ENCODE results near the gene KIAA1217.

The KIAA1217 gene, protein sequence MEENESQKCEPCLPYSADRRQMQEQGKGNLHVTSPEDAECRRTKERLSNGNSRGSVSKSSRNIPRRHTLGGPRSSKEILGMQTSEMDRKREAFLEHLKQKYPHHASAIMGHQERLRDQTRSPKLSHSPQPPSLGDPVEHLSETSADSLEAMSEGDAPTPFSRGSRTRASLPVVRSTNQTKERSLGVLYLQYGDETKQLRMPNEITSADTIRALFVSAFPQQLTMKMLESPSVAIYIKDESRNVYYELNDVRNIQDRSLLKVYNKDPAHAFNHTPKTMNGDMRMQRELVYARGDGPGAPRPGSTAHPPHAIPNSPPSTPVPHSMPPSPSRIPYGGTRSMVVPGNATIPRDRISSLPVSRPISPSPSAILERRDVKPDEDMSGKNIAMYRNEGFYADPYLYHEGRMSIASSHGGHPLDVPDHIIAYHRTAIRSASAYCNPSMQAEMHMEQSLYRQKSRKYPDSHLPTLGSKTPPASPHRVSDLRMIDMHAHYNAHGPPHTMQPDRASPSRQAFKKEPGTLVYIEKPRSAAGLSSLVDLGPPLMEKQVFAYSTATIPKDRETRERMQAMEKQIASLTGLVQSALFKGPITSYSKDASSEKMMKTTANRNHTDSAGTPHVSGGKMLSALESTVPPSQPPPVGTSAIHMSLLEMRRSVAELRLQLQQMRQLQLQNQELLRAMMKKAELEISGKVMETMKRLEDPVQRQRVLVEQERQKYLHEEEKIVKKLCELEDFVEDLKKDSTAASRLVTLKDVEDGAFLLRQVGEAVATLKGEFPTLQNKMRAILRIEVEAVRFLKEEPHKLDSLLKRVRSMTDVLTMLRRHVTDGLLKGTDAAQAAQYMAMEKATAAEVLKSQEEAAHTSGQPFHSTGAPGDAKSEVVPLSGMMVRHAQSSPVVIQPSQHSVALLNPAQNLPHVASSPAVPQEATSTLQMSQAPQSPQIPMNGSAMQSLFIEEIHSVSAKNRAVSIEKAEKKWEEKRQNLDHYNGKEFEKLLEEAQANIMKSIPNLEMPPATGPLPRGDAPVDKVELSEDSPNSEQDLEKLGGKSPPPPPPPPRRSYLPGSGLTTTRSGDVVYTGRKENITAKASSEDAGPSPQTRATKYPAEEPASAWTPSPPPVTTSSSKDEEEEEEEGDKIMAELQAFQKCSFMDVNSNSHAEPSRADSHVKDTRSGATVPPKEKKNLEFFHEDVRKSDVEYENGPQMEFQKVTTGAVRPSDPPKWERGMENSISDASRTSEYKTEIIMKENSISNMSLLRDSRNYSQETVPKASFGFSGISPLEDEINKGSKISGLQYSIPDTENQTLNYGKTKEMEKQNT (N-terminal part only)

DNA sequence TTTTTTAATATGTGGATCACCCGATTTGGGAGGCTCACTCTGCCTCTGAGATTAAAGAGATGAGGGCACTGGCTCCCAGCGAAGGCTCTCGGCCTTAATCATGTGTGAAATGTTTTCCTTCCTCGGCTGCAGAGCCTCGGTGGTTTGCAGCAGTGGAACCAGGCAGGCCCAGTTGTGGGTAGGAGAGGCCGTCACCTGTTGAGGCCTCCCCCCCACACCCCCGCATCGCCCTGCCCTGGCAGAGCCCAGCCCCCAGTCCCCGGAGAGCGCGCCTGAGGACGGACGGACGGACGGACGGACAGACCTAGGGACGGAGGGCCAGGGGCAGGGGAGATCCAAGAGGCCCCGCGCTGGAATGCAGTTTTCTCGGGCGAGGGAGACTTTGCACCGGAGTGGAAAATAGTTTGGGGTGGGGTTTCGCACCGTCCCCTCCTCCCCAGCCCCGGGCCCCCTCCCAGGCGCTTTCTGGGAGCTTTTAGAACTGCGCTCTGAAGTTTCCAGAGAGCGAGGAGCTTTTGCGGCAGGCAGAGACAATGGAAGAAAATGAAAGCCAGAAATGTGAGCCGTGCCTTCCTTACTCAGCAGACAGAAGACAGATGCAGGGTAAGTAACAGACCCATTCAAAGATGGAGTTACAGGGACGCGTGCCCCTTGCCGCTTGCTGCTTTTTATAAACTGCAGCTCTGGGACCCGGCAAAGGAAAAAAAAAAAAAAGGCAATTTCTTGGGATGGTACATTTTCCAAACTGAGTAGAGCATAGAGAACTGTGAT is at the start of gene KIAA1217:
Gene KIAA1217, plus strand, starts transcription at position 478 of the 771 bp plus-strand sequence. Its CDS starts 56 bp downstream, at position 534.
- H3K36me3 ChIP-seq (ENCODE audit: insufficient read depth, low read depth, low read length) = no peaks in the 10 kb centered on the region
- peak within 1 kb of the TSS; percentile 77 for H3K4me3 ChIP-seq (ENCODE audit: low read length)
- no peaks in the 10 kb centered on the region; the same call in 1 of the 2 replicates for H3K9me3 ChIP-seq (ENCODE audit: insufficient read depth, low read depth, low read length)
- no peak within 1 kb of the TSS for H3K27ac ChIP-seq (ENCODE audit: low read length)
- H3K4me1 ChIP-seq (ENCODE audit: insufficient read depth, low read length) = peaks cover 34% of the 10 kb centered on the region
- no peaks in the 10 kb centered on the region for H3K27me3 ChIP-seq (ENCODE audit: insufficient read depth, low read length)
- peak within 1 kb of the TSS; percentile 87; the same call in 1 of the 2 replicates for H3K9ac ChIP-seq (ENCODE audit: low read depth, low read length)

GRCh38 chr10:24162206-24162985 is 46.5 kb upstream of the KIAA1217 start:
- Histone ChIP-seq H3K9ac (ENCODE audit: low read depth, low read length) (no peak overlapping the region), H3K9me3 (ENCODE audit: insufficient read depth, low read depth, low read length) (no peaks in the 10 kb centered on the region), H3K4me3 (ENCODE audit: low read length) (no peak overlapping the region), H3K36me3 (ENCODE audit: insufficient read depth, low read depth, low read length) (no peaks in the 10 kb centered on the region), H3K4me1 (ENCODE audit: insufficient read depth, low read length) (no peaks in the 10 kb centered on the region), H3K27me3 (ENCODE audit: insufficient read depth, low read length) (no peaks in the 10 kb centered on the region), H3K27ac (ENCODE audit: low read length) (no peak overlapping the region)

DNA sequence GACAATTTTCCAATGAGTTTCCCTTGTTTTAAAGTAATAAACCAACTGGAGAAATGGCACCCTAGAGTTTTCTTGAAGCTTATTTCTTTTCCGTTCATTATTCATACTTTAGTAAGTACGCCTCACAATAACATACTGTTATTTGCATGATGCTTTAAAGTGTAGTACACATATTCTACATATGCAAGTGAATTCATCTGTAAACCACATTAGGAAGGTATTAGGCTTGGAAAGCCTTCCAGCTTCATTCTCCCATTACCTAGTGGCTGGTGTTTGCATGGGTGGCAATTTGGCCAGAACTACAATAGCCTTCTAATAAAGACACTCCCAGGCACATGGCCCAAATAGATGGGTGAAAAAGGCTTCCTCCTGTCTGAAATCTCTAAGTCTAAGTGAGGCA is 45.5 kb upstream of the KIAA1217 start:
- Histone ChIP-seq H3K27me3 (ENCODE audit: insufficient read depth, low read length) (no peaks in the 10 kb centered on the region), H3K9me3 (ENCODE audit: insufficient read depth, low read depth, low read length) (no peaks in the 10 kb centered on the region), H3K27ac (ENCODE audit: low read length) (no peak overlapping the region), H3K36me3 (ENCODE audit: insufficient read depth, low read depth, low read length) (no peaks in the 10 kb centered on the region), H3K9ac (ENCODE audit: low read depth, low read length) (no peak overlapping the region), H3K4me3 (ENCODE audit: low read length) (no peak overlapping the region), H3K4me1 (ENCODE audit: insufficient read depth, low read length) (no peaks in the 10 kb centered on the region)

DNA sequence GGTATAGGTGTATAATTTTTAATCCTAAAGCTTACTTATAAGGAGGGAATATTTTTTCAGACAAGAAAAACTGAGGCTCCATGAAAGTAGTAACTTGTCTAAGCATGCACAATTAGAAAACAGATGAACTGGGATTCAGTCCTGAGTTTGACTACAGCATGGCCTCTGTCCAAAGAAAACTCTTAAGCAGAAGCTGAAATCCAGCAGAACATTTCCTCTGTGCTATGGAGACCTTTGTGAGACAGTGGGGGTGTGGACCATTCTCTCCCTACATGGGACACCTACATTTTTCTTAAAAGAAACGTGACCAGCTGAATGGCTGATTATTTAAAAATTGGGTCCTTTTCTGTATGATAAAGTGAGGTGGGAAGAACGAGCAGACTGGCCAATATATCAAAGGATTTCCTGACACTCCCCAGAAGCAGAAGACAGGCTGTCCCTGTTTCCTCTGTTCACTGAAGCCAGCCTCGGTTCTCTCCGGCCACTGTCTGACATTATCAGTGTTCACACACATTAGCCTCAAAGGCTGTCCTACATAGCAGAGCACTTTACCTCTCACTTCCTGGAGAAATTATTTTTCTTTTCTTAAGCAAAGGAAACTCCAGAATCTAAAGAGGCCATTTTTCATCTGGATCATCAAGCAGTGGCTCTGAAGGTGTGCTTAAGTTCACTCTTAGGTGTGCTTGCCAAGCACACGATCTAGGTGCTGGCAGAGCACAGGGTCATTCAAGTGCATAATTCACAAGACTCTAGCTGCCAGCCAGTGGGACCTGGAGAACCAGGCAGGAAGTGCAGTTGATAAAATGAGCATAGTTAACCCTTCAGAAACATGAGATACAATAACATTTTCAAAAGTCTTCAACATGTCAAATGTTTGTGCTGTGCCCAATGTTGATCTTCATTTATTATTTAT is 40.4 kb upstream of the KIAA1217 start:
- Histone ChIP-seq H3K9me3 (ENCODE audit: insufficient read depth, low read depth, low read length) (no peaks in the 10 kb centered on the region), H3K27ac (ENCODE audit: low read length) (no peak overlapping the region)

DNA sequence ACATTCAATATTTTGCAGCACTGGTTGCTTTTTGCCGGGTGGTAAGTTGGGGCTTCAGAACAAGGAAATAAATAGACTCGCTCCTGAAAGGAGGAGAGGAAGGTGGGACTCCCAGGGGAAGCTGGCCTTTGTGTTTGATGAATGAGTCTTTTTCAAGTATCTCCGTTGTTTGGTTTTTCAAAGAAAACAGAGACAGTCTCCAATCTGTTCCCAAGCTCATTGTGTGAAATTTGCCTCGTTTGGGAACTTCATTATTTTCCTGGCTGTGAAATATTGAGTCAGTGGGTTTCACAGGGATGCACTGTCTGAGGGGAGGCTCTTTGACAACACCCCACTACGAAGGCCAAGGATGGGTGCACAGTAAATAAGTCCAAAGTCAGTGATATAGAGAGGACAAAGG is 38.7 kb upstream of the KIAA1217 start:
- no peaks in the 10 kb centered on the region for H3K27me3 ChIP-seq (ENCODE audit: insufficient read depth, low read length)
- no peak overlapping the region for H3K9ac ChIP-seq (ENCODE audit: low read depth, low read length)
- H3K27ac ChIP-seq (ENCODE audit: low read length) = no peak overlapping the region
- H3K9me3 ChIP-seq (ENCODE audit: insufficient read depth, low read depth, low read length) = no peaks in the 10 kb centered on the region
- no peaks in the 10 kb centered on the region for H3K36me3 ChIP-seq (ENCODE audit: insufficient read depth, low read depth, low read length)
- H3K4me1 ChIP-seq (ENCODE audit: insufficient read depth, low read length) = no peaks in the 10 kb centered on the region
- H3K4me3 ChIP-seq (ENCODE audit: low read length) = no peak overlapping the region

More for the DNA sequence above, 40.4 kb upstream of the KIAA1217 start:
- H3K4me3 ChIP-seq (ENCODE audit: low read length) = no peak overlapping the region
- no peak overlapping the region for H3K9ac ChIP-seq (ENCODE audit: low read depth, low read length)
- no peaks in the 10 kb centered on the region for H3K4me1 ChIP-seq (ENCODE audit: insufficient read depth, low read length)
- no peaks in the 10 kb centered on the region for H3K27me3 ChIP-seq (ENCODE audit: insufficient read depth, low read length)
- H3K36me3 ChIP-seq (ENCODE audit: insufficient read depth, low read depth, low read length) = no peaks in the 10 kb centered on the region

DNA sequence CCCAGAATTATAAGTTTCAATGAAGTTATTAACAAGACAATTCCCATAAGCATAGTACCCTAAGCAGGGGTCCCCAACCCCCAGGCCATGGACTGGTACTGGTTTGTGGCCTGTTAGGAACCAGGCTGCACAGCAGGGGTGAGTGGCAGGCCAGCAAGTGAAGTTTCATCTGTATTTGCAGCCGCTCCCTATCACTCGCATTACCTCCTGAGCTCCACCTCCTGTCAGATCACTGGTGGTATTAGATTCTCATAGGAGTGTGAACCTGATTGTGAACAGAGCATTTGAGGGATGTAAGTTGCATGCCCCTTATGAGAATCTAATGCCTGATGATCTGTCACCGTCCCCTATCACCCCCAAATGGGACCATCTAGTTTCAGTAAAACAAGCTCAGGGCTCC is 36.0 kb upstream of the KIAA1217 start:
- H3K4me3 ChIP-seq (ENCODE audit: low read length) = no peak overlapping the region
- peaks cover 5% of the 10 kb centered on the region for H3K9me3 ChIP-seq (ENCODE audit: insufficient read depth, low read depth, low read length)
- H3K27ac ChIP-seq (ENCODE audit: low read length) = no peak overlapping the region
- H3K36me3 ChIP-seq (ENCODE audit: insufficient read depth, low read depth, low read length) = no peaks in the 10 kb centered on the region
- no peak overlapping the region for H3K9ac ChIP-seq (ENCODE audit: low read depth, low read length)
- no peaks in the 10 kb centered on the region for H3K27me3 ChIP-seq (ENCODE audit: insufficient read depth, low read length)
- no peaks in the 10 kb centered on the region for H3K4me1 ChIP-seq (ENCODE audit: insufficient read depth, low read length)

DNA sequence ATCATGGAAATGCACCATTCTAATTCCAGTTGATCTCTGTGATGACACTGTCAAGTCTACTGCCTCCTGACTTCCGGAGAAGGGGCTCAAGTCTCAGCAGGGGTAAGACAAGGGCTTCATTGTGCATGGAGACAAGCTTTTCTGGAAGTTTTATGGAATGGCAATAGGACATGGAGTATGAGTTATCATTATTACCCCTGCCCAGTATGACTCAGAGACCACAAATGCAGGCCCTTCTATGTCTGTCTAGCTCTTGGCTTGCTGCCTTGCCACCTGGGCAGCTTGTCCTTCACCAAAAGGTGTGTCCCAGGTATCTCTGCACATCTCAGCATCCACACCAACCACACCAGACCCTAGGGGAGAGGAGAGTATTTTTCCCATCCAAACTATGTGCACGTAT is 34.9 kb upstream of the KIAA1217 start:
- peaks cover 5% of the 10 kb centered on the region for H3K9me3 ChIP-seq (ENCODE audit: insufficient read depth, low read depth, low read length)
- H3K27me3 ChIP-seq (ENCODE audit: insufficient read depth, low read length) = no peaks in the 10 kb centered on the region
- H3K27ac ChIP-seq (ENCODE audit: low read length) = no peak overlapping the region
- H3K4me1 ChIP-seq (ENCODE audit: insufficient read depth, low read length) = no peaks in the 10 kb centered on the region
- no peak overlapping the region for H3K4me3 ChIP-seq (ENCODE audit: low read length)
- H3K36me3 ChIP-seq (ENCODE audit: insufficient read depth, low read depth, low read length) = no peaks in the 10 kb centered on the region
- H3K9ac ChIP-seq (ENCODE audit: low read depth, low read length) = no peak overlapping the region

- no peaks in the 10 kb centered on the region for H3K36me3 ChIP-seq (ENCODE audit: insufficient read depth, low read depth, low read length)
- no peak overlapping the region for H3K9ac ChIP-seq (ENCODE audit: low read depth, low read length)
- no peaks in the 10 kb centered on the region for H3K4me1 ChIP-seq (ENCODE audit: insufficient read depth, low read length)
- H3K27me3 ChIP-seq (ENCODE audit: insufficient read depth, low read length) = no peaks in the 10 kb centered on the region
- no peak overlapping the region for H3K27ac ChIP-seq (ENCODE audit: low read length)
- H3K9me3 ChIP-seq (ENCODE audit: insufficient read depth, low read depth, low read length) = peaks cover 5% of the 10 kb centered on the region
- no peak overlapping the region for H3K4me3 ChIP-seq (ENCODE audit: low read length)
These were observed 32.3 kb upstream of the KIAA1217 start for GRCh38 chr10:24176658-24177057.

DNA sequence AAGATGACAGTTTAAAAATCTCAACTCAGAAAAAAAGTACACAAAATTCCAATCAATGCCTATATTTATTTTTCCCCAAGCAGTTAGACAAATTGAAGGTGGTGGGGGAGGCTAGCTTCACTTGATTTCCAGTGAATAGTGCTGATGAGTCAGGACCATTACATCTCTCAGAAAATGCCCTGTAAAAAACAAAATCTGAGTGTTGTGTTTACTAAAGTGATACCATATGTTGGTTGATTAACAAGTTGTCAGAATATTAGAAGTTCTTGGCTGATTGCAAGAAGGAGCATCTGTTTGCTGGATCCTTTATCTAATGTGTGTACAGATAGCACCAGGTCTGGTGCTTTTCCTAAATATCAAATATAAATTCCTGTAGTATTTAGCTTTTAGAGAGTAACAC is 31.3 kb upstream of the KIAA1217 start:
- Histone ChIP-seq H3K9me3 (ENCODE audit: insufficient read depth, low read depth, low read length) (peaks cover 5% of the 10 kb centered on the region), H3K27ac (ENCODE audit: low read length) (no peak overlapping the region), H3K27me3 (ENCODE audit: insufficient read depth, low read length) (no peaks in the 10 kb centered on the region), H3K9ac (ENCODE audit: low read depth, low read length) (no peak overlapping the region), H3K4me3 (ENCODE audit: low read length) (no peak overlapping the region), H3K4me1 (ENCODE audit: insufficient read depth, low read length) (no peaks in the 10 kb centered on the region), H3K36me3 (ENCODE audit: insufficient read depth, low read depth, low read length) (no peaks in the 10 kb centered on the region)

GRCh38 chr10:24180891-24181290 is 28.0 kb upstream of the KIAA1217 start:
- Histone ChIP-seq H3K4me3 (ENCODE audit: low read length) (no peak overlapping the region), H3K9ac (ENCODE audit: low read depth, low read length) (no peak overlapping the region), H3K9me3 (ENCODE audit: insufficient read depth, low read depth, low read length) (peaks cover 5% of the 10 kb centered on the region), H3K4me1 (ENCODE audit: insufficient read depth, low read length) (no peaks in the 10 kb centered on the region), H3K27ac (ENCODE audit: low read length) (no peak overlapping the region), H3K27me3 (ENCODE audit: insufficient read depth, low read length) (no peaks in the 10 kb centered on the region), H3K36me3 (ENCODE audit: insufficient read depth, low read depth, low read length) (no peaks in the 10 kb centered on the region)

All from iPS-20b (cell line).